ENCODE data around the gene ITM2C.

Gene ITM2C

DNA sequence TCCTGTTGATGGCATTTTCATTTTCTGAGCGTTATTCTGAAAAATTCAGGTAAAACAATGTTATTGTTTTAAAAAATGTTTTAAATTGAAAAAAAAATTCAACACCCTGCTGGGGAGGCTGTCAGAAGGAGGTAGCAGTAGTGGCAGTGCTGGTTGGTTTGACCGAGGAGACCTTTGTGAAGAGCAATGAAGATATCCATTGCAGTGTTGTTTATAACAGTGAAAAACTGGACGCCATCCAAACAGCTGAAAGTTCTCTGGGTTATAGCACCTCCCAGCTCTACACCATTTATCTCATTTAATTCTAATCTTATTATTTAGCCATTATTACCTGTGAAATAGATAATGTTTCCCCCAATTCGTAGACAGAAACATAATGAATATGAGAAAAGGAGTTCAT, 12.6 kb upstream of the ITM2C start:
- DNase-seq, result no peak

DNA sequence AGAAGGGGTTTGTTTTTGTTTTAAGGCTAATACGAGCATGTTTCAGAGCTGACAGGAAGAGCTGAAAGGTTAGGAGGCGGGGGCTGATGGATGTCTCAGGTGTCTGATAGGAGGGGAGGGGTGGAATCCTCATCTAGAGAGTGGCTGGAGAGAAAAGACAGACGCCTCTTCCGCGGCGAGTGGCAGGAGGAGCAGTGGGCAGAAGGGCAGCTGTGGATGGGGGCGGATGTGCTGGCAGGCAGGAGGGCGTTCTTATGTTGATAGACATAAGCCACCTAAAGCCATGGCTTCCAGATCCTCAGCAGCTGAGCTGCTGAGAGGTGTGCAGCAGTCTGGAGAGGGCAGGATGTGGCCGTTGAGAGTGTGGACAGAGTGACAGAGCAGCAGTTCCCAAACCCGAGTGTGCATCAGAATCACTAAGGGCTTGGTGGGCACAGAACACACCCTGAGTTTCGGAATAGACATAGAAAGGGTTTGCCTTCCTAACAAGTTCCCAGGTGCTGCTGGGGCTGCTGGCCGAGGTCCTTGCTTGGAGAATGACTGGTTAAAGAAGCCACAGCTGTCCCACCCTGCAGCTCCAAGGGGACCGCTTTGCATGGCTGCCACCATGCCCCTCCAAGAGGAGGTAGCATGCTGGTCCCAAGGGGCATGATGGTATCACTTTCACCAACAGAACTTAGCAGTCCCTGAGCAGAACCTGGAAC, 3.0 kb upstream of the ITM2C start:
- DNase-seq, result no peak

DNA sequence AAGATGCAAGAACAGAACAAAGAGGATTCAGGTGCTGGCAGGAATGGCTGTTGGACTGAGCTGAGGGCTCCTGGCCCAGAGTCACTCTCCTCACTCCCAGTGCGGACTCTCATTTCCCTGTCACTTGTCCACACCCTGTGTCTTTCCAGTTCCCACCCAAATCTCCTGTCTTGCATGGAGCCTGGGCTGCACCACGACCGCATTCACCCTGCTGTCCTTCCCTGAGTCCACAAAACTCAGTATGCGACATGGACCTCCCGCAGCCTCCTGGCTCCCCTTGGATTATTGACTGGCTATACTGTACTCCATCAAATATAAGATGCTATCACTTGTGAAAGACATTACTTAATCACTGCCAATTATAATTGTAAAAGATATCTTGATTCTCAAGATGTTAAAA, 2.5 kb upstream of the ITM2C start:
- DNase-seq, result no peak

DNA sequence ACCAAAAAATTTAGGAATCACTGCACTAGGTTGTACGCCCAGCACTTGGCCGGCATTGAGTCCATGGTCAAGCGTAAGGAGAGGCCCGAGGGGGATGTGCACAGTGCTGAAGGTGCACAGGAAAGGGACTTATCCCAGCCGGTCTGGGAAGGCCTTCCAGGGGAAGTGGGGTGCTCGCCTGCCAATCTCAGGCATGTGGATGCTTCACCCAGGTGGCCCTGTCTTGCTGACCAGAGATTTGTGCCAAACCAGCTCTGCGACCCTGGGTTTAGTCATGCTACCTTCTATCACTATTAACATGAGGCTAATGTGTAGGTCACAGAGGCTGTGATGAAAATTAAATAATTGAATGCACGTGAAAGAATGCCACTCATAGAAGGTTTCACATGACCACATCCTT, 1.7 kb upstream of the ITM2C start:
- no peak for DNase-seq

DNA sequence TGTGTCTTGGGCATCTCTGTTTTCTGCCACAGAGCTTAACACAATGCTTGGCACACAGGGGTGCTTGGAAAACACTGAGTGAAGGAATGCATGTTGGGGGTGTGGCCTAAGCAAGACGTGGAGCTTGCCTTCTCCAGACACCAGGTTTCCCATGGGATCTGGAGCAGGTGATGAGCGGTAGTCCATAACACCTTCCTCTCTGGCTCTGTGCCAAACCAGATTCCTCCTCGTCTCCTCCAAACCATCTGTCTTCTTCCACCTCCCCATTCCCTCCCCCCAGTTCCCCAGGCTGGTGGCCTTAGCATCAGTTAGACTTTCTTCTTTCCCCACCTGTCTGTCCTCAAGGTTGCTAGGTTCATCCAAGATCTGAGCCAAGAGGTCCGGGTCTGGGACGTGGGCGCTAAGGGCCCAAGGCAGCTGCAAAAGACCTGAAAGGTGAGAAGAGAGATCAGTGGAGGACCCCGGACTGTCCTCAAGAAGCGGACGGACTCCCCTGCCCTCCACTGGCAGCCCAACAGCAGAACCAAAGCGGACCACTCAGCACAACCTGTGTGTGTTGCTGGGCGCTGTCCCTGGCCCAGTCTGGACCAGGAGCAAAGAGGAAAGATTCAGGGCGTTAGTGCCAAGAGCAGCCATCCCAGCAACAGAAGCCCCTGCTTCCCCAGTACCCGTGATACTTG, 1.2 kb upstream of the ITM2C start:
- DNase-seq, result no peak

DNA sequence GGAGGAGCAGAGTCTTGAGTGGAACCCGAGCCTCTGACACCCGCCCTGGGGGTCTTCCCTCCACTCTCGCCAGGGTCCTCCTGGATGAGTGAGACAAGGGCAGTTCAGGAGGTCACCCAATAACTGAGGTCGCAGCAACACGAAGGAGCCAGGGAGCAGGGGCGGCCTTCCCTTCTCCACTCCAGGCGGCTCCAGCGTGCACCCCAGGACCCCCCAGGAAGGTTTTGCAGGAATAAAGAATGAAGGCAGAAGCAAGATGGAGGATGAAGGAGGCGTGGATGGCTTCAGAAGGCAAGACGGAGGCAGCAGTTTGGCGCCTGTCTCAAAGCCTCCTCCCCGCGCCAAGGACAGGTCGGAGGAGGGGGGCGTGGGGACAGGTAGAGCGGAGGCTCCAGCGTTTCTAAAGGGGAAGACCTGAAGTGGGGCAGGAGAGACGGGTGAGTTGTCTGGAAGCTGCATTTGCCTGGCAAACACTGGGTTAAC, 579 bp upstream of the ITM2C start:
- no peak for DNase-seq

DNA sequence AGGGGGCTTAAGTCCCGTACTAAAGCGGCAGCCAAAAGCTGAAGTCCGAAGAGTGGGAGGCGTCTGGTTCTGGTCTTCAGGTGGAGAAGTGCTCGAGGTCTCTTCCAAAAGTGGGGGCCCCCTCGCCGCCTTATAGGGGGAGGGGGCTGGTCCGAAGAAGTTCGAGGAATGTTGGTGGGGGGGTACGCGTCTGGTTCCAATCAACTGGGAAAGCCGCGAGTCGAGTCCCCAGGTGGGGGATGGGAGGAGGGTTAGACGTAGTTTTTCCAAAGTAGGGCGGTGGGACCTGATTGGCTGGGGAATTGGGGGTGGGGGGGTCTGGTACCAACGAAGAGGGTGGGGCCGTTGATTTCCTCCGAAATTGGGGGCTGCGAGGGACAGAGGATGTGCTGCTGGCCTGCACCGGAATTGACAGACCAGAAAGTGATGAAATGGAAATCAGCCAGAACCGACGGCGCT, 594 bp downstream of the ITM2C start:
- DNase-seq, result no peak

DNA sequence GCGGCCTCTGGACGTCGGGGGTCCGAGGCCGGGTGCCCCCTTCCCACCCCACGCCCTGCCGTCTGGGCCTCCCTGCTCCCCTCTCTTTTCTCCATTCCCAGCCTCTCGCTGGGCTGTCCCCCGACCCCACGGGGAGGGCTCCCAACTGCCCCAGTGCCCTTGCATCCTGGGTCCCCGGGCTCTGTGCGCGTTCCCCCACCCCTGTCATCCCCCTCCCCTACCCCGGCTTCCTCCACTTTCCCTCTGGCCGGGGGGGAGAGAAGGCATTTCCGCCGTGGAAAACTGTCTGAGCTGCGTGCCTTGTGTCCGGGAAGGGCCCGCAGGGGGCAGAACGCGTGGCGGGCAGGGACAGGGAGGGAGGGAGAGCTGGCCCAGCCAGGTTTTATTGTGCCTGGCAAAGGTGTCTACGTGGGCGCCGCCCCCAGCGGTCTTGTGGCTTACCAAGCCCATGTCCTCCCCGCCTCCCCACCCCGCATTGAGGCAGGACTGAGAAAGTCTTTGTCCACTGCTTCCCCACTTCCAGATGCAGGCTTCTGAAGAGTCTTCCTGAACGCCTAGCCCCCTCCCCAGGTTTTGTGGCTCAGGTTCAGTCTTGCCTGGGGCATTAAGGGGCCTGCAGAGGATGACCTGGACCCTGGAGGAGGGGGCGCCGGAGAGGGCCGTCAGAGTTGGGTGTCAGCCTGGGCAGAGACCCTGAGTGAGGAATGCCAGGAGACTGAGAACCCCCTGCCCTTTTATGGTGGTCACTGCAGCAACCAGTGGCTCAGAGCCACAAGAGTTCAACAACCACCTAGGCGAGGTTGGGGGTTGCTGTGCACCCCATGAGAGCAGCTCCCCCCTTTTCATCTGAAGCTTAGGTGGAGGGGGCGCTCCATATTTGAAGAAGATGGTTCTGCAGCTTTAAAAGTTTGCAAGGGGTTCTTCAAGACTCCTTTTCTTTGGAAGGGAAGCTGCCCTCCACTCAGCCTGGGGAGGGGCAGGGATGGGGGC, 1.3 kb downstream of the ITM2C start:
- DNase-seq, result peak; percentile 9

DNA sequence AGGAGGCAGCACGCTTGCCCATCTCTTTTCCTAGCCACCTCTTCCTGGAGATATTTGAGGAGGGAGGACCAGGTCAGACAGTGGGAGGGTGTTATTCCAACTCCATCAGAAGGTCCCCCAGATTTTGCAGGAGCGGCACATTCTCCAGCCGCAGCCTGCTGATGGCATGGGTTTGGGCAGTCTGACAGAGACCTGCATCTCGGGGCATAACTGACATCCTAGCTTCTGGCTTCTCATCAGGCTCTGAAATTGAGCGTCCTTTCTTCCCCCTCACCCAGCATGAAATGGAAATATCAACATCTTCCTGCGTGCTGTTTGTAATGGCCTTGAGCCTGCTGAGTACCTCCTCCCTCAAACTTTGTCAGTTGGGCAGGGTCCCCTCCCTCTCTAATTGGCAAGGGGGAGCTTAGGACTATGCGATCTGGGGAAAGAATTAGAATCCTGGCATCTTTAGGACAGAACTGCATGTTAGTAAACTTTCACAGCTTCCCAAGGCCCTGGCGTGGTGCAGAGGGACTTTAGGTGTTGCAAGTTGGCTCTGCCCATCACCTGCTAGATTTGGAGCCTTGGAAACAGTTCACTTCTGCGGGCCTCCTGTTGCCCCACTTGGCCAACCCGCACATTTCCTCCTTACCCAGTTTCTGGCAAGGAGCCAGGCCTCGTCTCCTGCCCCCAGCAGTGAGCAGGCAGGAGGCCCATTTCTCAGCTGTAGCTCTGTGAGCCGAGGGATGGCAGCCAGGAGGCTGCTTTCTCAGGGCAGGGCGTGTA, 2.2 kb downstream of the ITM2C start:
- peak; percentile 11 for DNase-seq

DNA sequence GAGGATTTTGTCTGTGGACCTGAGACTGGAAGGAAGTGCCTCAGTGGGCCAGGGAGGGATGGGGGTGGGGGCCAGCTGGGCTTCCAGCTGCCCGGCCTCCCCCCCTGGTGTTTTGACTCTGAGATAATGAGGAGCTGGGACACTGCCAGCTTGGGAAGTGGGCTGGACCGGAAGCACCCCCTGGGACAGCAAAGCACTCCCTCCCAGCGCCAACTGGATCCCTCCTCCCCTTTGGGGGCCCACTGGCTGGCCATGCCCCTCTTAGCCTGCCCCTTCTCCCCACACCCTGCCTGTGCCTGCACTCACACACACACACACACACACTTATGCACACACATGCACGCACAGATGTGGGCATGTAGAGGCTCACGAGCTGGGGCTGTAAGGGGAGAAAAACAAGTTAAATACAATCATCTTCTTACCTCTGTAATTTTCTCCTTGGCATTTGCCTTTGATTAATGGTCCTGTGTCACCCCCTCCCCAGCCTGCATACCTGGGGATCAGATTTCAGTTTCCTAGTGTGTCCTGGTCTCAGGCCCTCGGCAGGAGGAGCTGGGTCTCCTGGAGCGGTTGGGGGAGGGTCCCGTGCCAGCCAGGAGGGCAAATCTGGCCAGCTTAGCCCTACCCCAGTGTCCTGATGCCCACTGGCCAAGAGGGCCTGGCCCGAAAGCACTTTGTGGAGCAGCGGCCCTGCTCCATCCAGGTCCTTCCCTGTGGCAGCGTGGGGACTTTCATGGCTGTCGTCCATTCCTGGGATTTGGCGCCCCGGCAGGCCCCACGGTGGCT, 3.6 kb downstream of the ITM2C start:
- DNase-seq, result no peak

DNA sequence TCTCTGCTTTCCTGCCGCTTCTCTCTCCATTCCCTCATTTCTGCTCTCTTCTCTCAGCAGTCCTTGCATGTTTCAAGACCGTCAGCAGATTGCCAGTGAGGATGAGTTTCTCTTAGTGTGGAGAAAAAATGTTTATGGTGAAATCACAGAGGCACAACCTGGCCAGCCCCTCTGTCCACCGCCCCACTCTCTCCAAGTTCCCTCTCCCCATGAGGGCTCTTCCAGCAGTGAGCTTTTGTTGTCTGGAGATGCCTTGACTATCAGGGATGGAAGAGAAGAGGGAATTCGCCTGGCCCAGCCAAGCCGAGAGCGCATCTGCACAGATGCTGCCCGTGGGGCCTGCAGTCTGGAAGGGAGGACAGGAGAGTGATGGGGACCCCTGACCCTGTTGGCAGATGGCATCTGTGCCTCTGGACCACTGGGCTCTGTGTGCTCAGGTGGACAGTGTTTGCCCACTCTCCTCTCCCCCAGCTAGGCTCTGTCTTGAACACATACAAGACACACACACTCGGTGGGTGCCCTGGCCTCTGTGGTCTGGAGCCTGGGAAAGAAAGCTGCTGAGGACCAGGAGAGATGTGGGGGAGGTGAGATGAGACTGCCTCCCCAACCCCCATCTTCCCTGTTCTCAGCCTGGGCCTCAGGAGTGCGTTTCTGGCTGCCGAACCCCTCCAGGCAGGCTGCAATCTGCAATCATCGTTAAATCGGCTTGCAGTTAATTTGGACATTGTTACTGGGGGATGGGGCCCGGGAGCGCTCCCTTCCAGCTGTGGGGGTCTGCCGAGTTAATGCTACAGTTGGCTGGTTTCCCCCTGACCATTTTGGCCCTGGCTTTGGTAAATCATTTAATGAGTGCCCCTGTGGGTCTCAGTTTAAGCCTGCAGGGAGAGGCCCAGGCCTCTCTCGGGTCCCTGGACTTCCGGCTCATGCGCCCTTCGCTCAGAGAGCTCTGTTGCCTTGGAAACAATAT, 4.5 kb downstream of the ITM2C start:
- no peak for DNase-seq

DNA sequence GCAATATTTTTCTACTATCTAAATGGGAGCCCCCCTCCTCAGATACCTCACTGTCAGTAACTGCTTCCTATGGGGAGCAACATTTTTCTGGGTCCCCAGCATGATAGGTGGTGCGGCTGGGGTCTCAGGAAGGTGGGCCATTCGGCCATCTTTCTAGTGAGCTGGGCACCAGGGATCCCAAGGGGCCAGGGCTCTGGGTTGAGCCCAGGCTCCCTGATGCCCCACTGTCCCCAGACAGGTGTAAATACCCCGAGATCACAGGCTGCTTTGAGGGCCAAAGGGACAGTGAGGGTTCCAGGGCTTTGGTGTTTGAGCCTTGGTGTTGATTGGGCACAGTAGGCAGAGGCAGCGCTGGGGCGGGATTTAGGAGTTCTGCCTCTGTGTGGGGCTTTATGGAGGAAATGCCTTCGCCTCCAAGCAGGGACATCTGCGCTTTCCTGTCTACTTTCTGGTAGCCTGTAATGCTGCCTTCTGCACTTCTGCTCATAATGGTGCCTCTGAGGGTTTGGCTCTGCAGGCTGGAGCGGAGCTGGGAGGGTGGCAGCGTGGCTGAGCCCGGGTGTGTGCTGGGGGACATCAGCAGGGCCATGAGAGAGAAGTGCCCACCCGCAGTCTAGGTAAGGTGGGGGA, 5.3 kb downstream of the ITM2C start:
- DNase-seq, result no peak

DNA sequence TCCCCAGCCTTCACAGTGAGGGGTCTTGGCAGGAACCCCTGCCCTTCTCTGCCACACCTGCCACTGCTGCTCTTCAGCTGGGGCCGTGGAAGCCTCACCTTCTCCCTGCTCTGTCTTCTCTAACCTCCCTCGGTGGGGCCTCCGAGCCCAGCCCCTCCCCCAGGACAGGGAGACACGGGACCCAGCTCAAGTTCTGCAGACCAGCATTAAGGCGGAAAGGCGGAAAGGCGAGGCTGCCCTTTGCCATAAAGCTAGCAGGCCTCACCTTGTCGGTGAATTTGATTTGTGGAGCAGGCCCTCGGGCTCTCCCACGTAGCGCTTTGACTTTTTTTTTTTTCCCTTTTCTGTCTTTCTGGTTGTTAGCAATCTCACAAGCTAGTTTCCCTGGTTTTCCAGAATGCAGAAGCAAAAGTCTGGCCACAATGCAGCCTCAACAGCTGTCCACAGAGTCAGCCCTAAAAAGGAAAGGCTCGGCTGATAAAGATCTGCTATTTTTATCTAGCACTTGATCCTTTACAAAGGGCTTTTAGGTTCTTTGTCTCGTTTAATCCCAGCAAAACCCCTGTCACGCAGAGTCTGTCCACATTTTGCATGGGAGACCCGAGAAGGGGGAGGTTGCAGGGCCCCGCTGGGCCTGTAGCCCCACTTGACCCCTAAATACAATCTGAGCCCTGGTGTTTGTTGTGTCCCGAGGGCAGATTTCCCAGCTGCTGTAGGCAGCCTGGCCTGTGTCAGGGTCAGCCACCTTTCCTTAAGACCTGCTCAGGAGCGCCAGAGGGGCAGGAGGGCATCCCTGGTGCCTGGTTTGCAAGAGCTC, 6.0 kb downstream of the ITM2C start:
- DNase-seq, result no peak

DNA sequence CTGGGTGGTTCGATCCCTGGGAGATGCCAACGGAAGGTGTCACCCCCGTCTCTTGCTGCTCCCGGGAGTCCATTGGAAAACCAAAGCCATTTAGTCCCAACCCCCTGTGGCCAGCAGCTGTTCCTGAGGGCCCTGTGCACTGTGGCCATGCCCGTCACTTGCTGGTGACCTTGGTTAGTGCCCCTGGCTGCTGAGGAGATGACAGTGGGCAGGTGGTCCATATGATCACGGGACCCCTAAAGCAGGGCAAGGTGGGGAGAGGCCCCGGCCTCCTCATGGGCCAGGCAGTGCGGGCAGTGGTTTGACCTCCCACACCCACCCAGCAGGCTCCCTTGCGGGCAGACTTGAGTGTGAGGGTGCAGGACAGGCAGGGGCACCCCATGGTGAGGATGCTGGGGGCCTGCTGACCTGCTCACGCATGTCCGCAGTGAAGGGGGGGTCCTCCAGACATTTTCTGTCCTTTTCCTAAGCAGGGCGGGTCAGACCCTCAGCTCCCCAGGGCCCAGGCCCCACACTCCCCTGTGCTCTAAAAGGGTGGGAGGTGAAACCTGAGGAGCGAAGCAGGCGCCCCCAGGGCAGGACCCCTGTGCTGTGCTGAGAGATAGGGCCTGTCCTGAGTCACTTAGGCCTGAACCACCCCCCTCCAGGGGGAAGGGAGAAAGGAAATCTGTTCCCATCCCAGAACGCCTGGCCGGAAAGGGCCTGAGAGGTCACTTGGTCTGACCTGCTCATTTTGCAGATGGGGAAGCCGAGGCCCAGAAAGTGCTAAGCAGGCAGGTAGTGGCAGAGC, 6.8 kb downstream of the ITM2C start:
- no peak for DNase-seq

DNA sequence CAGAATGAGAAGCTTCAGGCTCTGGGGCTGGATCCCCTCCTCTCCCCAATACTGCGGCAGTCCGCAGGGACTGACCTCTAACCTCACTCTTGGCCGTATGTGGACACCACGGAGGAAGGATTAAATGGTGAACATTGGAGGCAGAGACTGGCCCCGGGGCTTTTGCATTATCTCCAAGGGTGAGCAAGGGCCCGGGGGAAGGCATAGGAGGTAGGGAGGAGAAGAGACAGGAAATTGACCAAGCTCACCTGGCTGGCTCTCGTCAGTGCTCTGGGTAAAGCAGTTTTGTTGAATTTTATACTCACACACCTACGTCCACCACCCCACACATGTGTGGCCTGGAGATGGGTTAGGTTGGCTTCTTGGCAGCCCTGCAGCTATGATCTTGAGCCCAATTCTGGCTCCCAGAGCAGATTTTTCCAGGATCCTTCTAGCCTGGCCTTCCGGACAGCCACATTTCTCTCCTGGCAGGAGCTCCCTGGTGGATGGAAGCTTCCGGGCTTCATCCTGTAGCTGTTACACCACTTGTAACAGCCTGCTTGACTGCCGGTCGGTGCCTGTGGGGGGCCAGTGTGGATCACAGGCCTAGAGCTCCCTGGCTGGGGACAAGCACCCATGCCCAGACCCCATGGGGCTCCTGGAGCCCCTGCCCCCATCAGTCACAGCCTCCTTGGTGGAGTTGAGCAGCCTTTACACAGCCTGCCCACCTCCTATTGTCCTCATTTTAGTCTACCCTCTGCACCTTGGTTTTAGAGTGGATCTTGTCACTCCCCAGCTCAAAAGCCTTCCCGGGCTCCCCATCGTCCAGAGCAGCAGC, 7.6 kb downstream of the ITM2C start:
- no peak for DNase-seq

DNA sequence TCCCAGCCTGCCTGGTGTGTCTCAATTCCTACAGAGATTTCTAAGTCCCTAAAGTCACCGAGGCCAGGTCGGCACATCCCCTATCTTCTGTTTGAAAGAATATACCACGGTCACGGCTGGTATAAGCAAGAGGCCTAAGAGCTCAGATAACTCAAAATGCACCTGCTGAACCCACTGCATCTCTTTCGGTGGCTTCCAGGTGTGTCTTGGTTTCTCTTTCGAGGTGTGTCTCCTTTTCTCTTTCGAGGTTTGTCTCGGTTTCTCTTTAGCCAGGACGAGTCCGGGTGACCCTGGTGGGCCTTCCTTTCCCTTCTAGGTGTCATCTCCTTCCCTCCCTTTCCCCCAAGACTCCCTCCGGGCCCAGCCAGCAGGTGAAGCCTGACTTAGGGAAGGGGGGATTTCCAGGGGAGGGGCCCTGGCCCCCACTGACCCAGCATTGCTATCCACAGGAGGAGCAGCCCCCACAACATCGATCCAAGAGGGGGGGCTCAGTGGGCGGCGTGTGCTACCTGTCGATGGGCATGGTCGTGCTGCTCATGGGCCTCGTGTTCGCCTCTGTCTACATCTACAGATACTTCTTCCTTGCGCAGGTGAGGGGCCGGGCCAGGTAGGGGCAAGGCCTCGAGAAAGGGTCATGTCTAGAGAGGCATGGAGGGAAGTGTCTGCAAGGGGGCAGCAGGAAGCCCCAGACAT, 8.4 kb downstream of the ITM2C start:
- DNase-seq, result no peak
